GM21737 (cell line): ENCODE results near the gene GPRIN1.
"Not testable (repeated sequence)": the region's sequence is repeated elsewhere in the genome, so short reads cannot be mapped to it uniquely, and the experiment has no call there.

Experiments
- ATAC-seq: cut with Tn5 transposase; IDR thresholded peaks from one replicate; pipeline ENCODE4 v1.9.1; 2021; ENCODE audit warnings: mild to moderate bottlenecking, moderate library complexity; ENCODE audit not compliant: unreplicated experiment

Gene GPRIN1

DNA sequence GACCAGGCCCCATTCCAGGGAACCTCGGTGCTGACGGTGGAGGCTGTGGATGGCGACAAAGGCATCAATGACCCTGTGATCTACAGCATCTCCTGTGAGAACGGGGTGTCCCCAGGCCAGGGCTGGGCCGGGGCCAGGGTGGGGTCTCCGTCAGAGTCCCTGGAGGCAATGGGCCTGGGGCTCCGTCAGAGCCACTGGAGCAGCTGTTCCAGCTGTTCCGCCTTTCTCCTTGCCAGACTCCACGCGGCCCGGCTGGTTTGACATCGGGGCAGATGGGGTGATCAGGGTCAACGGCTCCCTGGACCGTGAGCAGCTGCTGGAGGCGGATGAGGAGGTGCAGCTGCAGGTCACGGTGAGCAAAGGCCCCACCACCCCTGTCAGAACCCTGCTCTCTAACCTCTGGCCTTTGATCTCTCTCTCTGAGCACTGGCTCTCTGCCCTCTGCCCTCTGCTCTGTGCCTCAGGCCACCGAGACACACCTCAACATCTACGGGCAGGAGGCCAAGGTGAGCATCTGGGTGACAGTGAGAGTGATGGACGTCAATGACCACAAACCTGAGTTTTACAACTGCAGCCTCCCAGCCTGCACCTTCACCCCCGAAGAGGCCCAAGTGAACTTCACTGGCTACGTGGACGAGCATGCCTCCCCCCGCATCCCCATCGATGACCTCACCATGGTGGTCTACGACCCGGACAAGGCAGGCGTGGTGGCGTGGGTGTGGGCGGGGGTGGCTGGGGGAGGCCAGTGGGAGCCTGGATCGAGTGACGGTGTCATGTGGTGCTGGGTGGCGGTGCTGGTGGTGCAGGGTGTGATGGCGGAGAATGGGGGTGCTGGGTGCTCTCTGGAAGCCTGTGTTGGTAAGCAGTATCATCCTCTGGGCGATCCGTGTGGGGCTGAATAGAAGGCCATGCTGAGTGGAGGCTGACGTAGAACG lies 34.2 kb downstream of the GPRIN1 start:
- no peak for ATAC-seq

DNA sequence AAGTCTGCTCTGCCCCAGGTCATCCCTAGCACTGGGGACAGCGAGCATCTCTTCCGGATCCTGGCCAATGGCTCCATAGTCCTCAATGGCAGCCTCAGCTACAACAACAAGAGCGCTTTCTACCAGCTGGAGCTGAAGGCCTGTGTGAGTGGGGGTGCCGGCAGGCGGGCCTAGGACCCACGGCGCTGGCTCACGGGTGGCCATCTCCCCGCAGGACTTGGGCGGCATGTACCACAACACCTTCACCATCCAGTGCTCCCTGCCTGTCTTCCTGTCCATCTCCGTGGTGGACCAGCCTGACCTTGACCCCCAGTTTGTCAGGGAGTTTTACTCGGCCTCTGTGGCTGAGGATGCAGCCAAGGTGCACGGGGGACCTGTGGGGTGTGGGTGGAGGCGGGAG lies 34.9 kb downstream of the GPRIN1 start:
- ATAC-seq = no peak

DNA sequence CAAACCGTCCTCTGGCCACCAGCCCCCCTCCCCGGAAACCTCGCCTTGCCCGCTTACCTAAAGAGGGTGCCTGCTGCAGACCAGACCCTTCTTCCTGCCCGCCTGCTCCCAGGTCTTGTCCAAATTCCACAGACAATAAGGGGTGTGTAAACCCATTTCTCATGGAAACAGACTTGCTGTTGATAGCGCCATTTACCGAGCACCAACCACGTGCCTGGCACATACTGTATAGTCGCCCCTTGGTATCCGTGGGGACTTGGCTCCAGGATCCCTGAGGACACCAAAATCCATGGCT lies 35.7 kb downstream of the GPRIN1 start:
- ATAC-seq = no peak

DNA sequence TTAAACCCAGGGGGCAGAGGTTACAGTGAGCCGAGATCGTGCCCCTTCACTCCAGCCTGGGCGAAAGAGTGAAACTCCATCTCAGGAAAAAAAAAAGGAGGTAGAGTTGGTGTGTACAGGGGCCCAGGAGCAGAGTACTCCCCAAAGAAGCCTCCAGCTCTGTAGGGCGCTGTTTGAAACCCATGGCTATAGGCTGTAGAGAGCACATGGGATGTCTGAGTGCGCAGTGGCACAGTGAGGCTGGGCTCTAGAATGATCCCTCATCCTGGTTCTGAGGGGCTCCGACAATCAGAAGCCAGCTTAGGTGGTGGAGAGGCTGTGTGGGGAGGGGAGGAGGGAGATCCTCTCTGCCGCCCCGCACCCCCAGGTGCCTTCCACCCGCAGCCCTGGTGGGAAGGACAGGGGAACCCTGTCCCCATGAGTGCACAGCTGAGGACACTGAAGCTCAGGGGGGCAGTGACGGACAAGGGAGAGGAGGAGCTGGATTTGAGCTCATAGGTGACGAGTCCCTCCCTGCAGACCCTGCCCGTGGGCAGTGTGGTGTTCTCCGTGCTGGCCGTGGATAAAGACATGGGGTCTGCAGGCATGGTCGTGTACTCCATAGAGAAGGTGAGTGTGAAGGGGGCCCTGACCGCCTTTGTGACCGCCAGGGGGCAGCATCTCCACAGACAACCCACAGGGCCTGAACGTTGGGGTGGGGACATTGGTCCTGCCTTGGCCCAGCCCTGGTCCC lies 36.2 kb downstream of the GPRIN1 start:
- ATAC-seq = no peak

DNA sequence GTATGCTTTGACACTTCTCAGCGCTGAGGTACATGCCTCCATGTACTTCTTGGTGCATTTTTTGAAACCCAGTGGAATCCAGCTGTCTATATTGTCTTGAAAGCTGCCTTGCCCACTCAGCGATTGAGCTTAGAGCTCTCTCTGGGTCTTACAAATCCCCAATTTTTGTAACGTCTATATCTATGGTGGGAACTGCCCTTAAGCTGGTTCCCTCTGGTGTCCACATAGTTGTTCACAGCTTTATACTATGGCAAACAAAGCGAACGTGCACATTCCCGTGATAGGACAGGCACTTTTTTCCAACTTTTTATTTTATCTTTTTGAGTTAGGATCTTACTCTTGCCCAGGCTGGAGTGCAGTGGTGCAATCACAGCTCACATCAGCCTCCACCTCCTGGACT lies 39.9 kb downstream of the GPRIN1 start:
- no peak for ATAC-seq

DNA sequence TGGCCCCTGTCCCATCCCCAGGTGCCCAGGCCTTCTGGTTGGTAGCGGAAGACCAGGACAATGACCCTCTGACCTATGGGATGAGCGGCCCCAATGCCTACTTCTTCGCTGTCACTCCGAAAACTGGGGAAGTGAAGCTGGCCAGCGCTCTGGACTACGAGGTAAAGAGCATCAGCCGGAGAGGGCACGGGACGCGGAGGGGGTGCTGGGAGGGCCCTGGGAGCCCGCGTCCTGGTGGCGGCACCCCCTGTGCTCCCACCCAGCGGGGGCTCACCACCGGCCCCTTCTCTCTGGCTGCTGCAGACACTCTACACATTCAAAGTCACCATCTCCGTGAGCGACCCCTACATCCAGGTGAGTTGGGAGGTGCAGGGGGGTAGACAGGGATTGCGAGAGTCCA lies 41.3 kb downstream of the GPRIN1 start:
- no peak for ATAC-seq

DNA sequence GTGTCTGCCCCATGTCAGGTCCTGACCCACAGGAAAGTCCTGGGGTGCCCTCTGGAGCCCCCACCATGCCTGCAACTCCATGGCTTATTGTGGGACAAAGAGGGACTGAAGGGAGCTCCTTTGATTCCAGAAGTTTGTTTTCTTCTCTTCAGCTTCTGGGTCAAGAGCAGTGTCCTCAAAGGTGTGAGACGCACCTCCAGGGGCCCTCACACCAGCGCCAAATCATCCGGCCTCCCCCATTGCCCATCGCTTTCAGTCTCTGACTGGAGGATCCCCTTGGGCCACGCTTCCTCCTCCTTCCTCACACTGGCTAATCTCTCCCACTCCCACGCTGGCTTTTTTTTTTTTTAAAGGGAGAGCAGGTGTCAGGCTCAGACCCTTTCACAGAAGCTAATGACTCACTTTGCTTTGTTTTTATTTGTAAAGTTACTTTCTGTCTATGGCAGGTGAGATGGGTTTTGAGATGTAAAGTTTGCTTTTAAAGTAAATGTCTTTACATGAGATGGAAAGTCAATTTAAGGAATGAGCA lies 44.1 kb downstream of the GPRIN1 start:
- no peak for ATAC-seq

DNA sequence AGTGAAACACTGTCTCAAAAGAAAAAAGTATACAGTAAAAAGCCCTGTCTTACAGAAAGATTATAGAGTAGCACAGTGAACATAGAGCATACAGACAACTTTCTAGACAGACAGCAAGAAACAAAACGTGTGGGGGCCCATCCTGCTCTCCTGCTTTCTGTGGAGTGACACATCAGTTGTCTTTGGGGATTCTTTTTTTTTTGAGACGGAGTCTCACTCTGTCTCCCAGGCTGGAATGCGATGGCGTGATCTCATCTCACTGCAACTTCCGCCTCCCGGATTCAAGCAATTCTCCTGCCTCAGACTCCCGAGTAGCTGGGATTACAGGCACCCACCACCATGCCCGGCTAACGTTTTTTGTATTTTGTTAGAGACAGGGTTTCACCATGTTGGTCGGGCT lies 46.0 kb downstream of the GPRIN1 start:
- no peak for ATAC-seq

DNA sequence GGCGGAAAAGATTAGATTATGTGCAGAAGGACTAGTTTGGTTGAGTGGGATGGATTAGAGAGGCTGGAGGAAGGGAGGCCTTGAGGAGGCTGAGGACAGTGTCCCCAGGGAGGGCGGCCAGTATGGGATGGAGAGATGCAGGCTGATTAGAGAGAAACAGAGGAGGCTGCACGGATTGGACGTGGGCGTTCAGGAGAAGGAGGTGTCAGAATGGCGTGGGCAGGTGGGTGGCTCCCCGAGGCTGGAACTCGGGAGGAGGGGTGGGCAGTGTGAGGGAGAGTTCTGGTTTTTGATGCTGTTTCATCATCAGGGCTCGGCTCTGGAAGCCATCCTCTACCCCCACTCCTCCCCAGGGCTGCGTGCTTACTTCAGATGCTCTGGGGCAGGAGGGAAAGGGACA lies 47.8 kb downstream of the GPRIN1 start:
- no peak for ATAC-seq

DNA sequence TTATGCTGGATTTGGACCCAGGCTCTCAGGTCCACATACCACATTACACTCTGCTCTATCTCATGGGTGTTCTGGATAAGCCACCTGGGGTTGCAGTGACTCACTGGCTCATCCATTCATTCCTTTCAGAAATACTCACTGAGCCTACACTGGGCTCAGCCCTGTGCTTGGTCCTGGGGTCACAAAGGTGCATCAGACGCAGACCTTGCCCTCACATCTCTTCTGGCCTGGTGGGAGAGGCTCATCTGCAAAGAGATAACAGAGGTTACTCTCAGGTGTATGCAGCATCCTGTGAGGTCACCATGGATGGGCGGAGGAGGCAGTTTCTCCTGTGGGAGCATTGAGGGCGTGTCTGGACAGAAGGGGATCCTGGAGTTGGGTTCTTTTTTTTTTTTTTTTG lies 48.7 kb downstream of the GPRIN1 start:
- ATAC-seq = no peak

DNA sequence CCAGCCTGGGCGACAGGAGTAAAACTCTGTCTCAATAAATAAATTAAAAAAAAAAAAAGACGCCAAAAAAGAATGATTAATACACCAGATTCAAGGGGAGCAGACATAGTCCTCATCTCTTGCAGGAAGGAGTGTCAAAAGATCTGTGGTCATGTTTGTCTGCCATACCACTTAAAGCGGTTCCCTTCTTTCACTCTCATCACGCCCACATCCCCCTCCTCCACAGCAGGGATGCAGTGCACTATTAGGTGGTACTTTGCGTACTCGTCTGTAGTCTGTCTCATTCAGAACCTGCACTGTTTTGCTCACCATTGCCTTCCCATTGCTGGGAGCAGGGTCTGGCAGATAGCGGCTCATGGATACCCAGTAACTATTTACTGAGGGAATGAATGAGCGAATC lies 49.6 kb downstream of the GPRIN1 start:
- ATAC-seq = no peak

DNA sequence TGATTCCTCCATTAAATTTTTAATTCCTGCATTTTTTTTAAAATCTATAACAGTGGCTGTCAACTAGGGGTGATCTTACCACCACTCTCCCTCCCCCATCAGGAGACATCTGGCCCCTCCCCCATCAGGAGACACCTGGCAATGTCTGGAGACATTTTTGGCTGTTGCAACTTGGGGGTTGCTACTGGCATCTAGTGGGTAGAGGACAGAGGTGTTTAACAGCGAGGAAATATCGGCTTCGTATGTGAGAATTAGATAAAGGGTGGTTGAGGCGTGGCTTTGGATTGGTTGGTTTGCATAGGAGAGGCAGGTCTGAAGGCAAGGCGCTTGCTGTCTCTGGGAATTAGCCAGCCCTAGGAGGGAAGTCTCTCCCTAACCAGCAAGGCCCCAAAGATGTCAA lies 50.3 kb downstream of the GPRIN1 start:
- no peak for ATAC-seq

DNA sequence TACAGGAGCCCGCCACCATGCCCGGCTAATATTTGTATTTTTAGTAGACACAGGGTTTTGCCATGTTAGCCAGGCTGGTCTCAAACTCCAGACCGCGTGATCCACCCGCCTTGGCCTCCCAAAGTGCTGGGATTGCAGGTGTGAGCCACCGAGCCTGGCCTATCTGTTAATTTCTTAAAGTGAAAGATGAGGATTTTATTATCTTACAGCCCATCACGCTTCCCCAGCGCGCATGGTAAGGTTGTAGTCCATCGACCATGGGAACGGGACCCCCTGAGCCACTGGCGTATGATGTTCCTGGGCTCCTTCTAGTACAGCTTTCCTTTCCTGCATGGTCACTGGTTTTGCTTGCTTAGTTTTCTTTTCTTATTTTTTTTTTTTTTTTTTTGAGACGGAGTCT lies 52.1 kb downstream of the GPRIN1 start:
- ATAC-seq = no peak

DNA sequence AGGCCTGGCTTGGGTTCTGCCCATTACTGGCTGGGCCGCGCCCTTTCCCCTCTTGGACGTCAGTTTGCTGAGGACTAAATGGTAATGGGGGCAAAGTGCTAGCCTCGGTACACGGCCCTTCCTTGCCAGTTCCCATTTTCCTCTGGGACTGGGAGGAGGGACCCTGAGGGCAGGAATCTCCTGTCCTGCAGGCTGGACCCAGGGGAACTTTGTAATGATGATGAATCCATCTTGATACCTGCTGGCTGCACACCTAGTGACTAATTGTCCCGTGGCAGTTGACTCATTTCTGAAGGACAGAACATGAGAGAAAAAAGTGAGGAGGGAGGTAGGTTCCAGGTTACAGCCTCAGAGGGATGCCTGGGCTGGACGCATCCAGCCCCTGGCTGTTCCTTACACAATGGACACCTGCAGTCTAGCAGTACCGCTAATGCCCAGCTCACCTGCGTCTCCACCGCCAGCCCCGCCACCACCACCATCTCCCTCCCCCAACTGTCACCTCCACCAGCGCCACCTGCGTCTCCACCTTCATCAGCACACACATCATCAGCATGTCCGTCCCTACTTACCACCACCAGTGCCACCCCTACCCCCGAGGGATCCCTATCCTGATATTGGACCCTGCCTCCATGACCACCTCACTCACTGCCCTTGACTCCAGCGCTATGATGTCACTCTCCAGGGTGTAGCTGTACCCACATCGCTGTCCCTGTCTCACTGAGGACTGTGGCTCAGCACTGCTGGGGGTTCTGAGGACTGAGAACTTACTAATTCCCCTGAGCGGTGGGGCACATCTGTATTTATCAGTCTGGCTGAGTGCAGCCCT lies 56.5 kb downstream of the GPRIN1 start:
- ATAC-seq = no peak

DNA sequence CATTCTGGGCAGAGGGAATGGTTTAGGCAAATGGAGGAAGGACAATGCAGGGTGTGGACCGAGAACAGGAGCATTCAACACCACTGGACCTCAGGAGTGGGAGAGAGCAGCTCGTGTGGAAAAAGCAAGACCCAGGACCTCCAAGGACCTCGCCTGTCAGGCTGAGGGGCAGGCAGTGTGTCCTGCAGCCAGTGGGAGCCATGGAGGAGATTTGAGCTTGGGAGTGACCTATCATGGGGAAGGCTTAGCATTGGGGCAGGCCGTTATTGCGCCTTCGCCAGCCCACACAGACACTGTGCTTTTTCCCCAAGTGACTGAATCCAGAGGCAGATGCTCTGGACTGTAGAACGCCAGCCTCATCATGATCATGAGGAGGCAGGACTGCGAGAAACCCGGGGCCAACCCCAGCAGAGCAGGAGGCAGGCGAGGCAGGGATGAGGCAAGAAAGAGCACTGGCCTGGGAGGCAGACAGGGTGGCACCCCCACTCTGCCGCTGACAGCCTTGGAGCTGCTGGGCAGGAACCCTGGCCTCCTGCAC lies 57.6 kb downstream of the GPRIN1 start:
- no peak for ATAC-seq

DNA sequence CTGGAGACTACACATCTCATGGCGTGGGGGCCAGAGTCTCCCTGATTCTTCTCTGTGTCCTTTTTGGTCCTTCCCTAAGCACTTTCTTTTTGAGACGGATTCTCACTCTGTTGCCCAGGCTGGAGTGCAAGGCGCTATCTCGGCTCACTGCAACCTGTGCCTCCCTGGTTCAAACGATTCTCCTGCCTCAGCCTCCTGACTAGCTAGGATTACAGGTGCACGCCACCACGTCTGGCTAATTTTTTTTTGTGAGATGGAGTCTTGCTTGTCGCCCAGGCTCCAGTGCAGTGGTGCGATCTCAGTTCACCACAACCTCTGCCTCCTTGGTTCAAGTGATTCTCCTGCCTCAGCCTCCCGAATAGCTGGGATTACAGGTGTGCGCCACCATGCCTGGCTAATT lies 59.0 kb downstream of the GPRIN1 start:
- not testable (repeated sequence) for ATAC-seq

DNA sequence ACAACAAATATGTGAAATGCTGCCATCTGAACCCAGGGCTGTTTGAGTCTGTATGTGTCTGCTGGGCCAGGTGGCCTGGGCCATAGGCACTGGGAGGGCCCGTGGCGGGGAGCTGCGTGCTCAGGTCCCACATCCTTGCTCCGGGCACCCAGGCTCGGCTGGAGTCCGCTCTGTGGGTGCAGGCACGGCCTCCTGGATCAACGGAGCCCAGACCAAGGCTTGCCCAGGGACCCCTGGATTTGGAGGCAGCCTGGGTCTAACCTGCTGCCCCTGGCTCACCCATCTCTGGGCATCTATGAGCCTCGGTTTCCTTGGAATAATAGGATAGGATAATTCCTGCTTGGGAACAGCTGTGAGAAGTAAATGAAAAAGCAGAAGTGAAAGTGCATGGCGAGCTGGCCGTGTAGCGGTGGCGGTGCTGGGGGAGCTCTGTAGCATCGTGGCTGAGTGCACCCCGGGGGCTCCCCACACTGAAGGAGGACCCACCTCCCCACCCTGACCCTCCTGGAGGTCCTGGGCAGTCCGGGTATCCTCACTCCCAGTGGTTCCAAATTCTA lies 59.6 kb downstream of the GPRIN1 start:
- ATAC-seq = no peak

DNA sequence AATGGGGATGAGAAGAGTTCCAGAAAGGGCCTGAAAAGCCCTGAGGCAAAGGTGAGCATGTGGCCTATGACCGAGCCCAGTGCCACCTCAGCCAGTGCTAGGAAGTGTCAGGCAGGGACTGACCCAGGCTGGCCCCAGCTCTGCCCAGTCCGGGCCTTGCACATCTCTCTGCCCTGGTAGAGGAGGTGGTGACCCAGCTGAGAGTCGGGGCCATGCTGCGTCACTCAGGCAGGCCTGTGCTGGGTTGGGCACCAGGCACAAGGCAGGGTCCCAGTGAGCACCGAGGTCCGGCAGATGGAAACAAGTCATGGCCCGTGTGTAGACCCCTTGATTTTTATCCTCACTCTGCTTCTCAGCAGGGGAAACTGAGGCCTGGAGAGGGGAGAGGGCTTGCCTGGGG lies 60.1 kb downstream of the GPRIN1 start:
- no peak for ATAC-seq

DNA sequence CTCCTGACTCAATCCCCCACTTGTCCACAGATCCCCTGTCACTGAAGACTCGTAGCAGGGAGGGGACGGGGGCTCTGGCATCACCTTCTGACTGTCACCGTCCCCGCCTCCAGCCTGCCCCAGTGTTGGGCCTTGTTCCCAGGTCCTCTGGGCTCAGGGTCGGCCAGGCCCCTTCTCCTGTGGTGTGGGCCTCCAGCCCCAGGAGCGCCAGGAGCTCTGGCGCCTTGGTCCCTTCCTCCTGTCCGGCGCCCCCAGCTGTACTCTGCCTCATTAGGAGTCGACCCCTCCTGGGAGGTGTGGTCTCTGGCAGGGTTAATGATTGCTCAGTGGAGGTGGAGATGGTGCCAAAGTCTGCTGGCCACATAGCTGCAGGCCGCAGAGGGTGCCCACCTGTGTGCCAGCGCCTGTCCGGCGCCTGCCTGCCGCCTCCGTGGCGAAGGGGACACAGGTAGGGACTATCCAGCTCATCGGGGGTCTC lies 61.0 kb downstream of the GPRIN1 start, which contains the start of gene CDHR2:
Gene CDHR2 (plus strand): TSS at position 376 of the 478 bp plus-strand sequence. CDS start 16,011 bp downstream, outside the sequence.
- ATAC-seq = no peak

DNA sequence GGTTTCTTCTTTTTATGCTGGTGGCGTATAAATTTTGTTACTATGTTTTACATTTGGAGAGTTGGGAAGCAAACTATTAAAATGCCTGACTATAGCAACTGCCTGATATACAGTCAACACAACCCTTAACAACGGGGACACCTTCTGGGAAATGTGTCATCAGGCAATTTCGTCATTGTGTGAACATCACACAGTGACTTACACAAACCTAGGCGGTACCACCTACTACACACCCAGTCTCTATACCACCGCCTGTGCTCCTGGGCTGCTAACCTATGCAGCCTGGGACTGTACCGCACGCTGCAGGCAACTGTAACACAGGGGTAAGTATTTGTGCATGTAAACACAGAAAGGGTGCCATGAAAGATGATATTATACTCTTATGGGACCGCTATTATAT lies 62.2 kb downstream of the GPRIN1 start:
- no peak for ATAC-seq
